ENCODE measurements around the gene PDCD1LG2.
A peak's percentile ranks its signal among the peaks of the same experiment; 100 is the strongest.
"Not testable (repeated sequence)": the region's sequence is repeated elsewhere in the genome, so short reads cannot be mapped to it uniquely, and the experiment has no call there.

PDCD1LG2 gene

DNA sequence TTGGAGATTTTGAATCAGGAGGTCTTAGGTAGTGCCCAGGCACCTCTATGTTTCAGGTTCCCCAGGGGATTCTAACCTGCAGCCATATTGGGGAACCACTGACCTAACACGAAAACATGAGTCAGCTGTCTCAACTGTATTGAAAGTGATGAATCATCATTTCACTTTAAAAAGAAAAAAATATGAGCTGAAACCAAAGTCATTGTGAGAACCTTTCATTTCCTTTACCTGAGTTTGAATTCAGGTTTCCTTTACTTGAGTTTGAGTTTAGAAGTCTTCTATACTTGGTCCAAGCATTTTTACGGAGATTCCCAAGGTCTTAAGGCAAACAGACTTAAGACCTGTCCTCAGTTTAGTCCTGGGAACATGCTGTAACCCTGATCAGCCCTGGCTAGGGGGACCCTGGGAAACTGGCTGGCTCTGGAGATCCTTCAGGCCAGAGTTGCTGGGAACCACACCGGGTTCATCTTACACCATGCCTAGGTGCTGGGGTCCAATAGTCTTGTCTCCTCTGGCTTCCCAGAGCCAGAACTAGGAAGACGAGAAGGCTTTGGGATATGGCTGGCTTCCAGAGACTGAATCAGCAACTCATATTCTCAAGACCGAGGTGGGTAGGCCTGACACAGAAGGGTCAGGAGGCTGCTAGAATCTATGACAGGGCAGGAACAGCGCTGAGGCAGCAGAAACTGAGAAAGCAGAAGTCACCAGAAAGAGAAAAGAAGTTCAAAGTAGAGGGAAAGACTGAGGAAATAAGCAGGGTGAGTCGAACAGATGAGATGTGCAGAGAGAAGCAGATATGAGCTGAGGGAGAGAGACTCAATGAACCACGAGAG lies 16.4 kb upstream of the PDCD1LG2 start:
- peak; percentile 92 for DNase-seq (ENCODE audit: low read depth)

DNA sequence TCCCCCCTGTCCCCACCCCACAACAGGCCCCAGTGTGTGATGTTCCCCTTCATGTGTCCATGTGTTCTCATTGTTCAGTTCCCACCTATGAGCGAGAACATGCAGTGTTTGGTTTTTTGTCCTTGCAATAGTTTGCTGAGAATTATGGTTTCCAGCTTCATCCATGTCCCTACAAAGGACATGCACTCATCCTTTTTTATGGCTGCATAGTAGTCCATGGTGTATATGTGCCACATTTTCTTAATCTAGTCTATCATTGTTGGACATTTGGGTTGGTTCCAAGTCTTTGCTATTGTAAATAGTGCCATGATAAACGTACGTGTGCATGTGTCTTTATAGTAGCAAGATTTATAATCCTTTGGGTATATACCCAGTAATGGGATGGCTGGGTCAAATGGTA lies 15.6 kb upstream of the PDCD1LG2 start:
- not testable (repeated sequence) for DNase-seq (ENCODE audit: low read depth)

DNA sequence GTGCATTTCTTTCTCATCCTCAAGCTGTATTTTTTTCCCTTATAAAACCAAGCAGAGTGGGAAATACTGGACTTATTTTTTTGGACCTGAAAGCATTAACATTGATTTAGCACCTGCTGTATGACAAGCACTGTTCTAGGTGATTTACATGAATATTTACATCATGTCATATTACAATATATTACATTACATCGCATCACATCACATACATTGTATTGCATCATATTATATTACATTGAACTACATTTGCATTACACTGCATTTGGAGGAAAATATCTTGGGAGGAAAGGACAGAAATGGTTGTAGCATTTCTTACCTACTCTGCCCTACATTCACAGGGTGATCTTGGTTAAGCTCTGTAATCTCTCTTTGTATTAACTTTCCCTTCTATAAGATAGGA lies 11.2 kb upstream of the PDCD1LG2 start:
- no peak for DNase-seq (ENCODE audit: low read depth)

GRCh38 chr9:5499889-5500398 lies 10.4 kb upstream of the PDCD1LG2 start:
- DNase-seq (ENCODE audit: low read depth) = peak; percentile 78

DNA sequence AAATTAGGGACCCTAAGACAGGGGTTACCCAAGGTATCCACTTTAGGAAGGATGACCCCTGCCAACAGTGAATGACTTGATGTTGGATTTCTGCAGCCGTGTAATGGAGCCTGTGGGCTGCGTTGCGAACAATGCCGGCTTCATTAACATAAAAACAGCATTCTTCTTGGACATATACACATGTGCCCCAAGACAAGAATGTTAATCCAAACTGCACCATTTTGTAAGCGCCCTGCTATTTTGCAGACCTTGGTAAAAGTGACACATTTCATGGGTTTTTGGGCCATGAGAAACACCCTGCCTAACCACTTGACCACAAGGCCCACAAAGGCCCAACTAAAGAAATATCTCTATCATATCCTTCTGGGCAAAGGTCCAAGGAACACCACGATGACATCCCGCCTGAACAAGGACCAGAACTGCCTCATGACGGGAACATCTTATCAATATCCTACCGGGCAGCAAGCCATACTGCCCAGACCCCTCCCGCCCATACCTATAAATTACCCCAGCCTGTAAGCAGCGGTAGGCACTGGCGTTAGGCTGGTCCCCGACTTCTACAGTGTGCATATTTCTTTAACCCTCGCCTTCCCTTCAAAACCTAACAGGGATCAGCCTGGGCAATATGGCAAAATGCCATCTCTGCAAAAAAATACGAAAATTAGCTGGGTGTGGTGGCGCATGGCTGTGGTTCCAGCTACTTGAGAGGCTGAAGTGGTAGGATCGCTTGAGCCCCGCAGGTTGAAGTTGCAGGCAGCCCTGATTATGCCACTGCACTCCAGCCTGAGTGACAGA lies 9.7 kb upstream of the PDCD1LG2 start:
- peak; percentile 47 for DNase-seq (ENCODE audit: low read depth)

- DNase-seq (ENCODE audit: low read depth) = no peak
Observed at GRCh38 chr9:5502553-5502952, 7.8 kb upstream of the PDCD1LG2 start.

DNA sequence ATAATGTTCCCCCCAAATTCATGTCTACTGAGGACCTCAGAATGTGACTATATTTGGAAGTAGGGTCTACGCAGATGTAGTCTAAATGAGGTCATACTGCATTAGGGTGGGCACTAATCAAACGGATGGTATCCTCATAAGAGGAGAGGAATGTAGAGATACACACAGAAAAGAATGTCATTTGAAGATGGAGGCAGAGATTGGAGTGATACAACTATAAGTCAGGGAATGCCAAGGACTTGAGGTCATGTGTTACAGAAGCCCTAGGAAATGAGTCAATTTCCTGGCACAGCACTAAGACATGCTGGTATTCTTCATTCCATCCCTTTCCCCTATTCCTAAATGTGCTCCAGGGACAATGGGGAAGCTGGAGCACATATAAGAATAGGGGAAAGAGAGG lies 758 bp upstream of the PDCD1LG2 start:
- DNase-seq (ENCODE audit: low read depth) = peak; percentile 100

GRCh38 chr9:5510989-5511388 lies 658 bp downstream of the PDCD1LG2 start:
- DNase-seq (ENCODE audit: low read depth) = peak; percentile 62

DNA sequence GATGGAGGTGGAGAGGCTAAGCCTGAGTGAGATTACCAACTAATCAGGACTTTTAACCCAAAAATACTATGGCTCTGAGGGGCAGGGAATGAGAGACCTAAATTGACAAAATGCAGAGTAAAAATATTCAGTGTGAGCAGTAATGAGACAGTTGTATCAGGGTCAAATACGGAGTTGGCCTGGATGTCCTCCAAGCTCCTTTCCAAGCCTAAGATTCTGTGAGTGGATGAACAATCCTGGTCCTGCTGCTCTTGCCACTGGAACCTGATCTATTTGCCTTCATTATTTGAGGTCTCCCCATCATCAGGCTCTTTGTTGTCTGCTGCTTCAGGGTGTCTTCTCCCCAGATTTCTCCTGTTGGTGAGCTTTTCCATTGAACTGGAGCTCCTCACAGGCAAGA lies 1.1 kb downstream of the PDCD1LG2 start:
- peak; percentile 58 for DNase-seq (ENCODE audit: low read depth)

DNA sequence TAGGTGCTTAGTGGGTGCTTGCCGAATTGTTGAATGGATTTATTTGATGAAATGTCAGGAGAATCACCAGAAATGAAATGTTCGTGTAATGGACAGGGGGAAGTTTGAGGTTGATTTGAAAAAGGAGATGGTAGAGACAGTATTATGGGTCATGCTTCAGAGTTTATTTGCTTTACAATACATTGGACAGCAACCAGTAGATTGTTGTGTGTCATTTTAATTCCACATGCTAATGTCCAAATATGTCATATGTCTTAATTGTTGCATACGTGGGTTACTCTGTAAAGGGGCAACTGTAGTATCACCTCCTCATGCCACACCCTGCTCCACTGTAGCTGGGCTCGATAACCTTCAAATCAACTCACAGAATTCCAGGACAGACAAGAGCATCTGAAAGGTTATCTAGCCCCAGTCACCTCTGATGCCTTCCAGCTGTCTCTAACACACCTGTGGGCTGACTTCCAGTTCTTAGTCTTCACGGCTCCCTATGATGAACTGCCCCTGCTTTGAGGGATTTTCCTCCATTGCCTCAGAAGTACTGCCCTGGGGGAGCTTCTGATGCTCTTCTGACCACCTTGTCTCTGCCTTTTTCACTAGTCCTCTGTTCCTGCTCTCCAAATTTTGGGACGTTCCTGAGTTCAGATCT lies 1.7 kb downstream of the PDCD1LG2 start:
- peak; percentile 51 for DNase-seq (ENCODE audit: low read depth)

DNA sequence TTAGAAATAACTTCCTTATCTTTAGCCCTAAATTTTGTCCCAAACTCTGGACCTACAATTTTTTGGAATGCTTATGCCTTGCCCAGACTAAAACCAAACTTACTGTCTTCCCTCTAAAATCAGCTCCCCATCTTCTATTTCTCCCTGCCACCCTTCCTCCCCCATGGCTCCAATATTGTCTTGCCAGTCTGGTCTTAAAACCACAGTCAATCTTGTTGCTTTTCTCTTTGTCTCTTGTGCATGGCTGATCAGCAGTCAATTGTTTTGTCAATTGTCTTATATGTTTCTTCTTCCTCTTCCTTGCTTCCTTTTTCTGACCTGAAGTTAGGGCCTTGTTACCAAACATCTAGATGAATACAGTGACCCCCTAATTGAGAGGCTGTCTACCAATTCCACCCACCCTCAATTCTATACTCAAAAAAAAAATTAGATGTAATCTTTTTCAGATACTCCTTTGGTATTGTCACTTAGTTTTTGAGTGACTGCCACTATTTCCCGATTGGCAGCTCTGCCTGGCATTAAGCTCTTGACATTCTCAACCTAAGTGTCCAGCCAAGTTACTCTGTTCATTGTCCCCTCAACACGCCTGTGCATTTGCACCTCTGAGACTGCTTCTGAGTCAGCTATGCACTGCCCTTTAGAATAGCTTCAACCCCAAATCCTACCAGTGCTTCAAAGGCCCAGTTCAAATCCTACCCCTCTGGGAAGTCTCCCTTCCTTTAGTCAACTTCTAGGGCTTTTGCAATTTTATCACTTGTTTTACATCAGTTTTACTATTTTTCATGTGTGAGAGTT lies 2.5 kb downstream of the PDCD1LG2 start:
- no peak for DNase-seq (ENCODE audit: low read depth)

DNA sequence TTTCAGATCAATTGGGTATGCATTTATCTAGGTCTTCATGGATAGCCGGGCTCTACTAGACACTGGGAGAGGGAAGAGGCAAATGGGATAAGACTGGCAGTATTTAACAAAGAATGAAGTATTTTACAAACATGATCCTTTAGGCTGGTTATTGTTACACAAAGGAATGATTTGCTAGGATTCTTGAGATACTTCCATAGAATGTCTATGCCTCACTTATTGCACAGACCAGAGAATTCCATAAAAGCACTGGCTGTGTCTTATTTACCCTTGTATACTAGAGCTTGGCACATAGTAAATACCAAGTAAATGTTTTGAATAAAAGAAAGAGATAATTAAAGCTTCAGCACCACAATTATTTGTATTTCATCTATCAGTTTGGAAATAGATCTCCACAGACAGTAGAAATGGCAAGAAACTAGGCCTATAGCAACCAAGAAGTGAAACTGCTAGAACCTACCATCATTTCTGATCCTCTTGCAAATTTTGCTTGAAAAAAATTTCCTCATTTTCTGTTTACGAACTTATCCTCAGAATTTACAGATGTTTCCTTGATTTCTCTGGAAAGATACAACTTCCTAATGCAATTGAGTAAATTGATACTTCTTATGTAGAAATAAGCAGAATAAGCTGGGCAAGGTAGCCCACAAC lies 3.8 kb downstream of the PDCD1LG2 start:
- DNase-seq (ENCODE audit: low read depth) = peak; percentile 58

DNA sequence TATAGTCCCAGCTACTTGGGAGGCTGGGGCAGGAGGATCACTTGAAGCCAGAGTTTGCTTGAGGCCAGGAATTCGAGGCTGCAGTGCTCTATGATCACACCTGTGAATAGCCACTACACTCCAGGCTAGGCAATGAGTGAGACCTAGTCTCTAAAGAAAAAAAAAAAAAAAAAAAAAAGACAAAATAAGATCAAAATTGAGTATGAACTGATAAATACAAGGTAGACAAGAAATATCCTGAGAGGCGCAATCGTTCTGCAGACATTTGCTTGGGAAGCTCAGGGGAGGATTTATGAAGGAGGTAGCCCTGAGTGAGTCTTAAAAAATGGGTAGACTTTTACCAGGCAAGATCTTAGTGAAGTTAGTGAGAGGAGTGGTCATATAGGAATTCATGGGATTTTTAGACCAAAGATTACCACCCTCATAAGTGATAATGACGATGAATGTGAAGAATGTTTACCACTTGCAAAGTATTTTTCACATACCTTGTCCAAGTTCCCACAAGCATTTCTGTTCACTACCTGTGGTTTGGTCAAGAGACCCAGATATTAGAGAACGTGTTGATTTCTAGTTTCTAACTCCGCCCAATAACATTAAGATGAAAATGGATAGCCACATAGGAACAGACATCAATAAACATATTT lies 4.4 kb downstream of the PDCD1LG2 start:
- DNase-seq (ENCODE audit: low read depth) = no peak

GRCh38 chr9:5515261-5515650 lies 4.9 kb downstream of the PDCD1LG2 start:
- DNase-seq (ENCODE audit: low read depth) = no peak

- DNase-seq (ENCODE audit: low read depth) = peak; percentile 37
Observed at GRCh38 chr9:5516453-5517220, 6.3 kb downstream of the PDCD1LG2 start.

- DNase-seq (ENCODE audit: low read depth) = peak; percentile 71
Observed at GRCh38 chr9:5518171-5518936, 8.0 kb downstream of the PDCD1LG2 start.

GRCh38 chr9:5518937-5519319 lies 8.6 kb downstream of the PDCD1LG2 start:
- DNase-seq (ENCODE audit: low read depth) = no peak

DNA sequence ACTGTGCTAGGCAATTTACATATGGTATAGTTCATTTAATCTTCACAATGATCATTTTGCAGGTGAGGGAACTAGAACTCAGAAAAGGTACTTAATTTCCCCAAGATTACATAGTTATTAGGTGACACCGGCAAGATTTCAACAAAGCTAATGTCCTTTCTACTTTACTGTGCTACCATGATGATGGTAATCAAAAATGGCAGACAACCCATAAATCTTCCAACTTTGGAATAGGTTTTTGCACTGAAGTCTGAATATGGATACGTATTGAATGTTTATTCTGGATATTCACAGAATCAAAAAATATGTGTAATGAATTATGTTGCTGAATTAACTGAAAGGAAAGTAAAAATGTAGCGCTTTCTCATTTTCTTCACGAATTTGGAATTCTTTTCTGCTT lies 13.8 kb downstream of the PDCD1LG2 start:
- DNase-seq (ENCODE audit: low read depth) = no peak

GRCh38 chr9:5529683-5530221 lies 19.4 kb downstream of the PDCD1LG2 start:
- peak; percentile 35 for DNase-seq (ENCODE audit: low read depth)
